Measurements from ENCODE around the gene TUG1. TPM values are rescaled to one million over a fixed set of nuclear protein-coding genes. Genes with fewer than 3 reads are reported as not detected.

Gene TUG1
- polyA plus RNA-seq, 1 of the 3 experiments (the other 2 are of a cell fraction), result 46.8 TPM

DNA sequence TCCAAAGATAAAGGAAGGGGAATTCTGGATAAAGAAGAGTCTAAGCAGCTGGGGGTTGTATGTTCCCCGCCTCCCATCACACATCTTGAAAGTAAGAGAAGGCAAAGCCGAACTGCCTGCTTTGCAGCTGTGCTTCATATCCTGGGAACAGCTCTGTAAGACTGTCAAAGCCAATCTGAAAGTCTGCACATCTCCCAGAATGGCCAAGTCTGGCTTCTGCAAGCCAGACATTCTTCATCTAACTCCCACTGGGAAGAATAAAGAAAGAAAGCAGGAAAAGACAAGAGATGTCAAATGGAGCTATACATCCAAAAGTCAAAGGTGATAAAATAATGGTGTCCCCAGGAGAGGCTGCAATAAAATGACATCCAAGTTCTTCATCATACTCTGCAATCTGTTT, 15.9 kb upstream of the TUG1 start (continued):
- no peak for TF ChIP-seq PBX3 (IDR thresholded peaks at IDR 0.05)
- no peak for TF ChIP-seq USF2 (IDR thresholded peaks at IDR 0.05; ENCODE audit: borderline replicate concordance, low read depth, low read length)
- TF ChIP-seq RFX5 (IDR thresholded peaks at IDR 0.05; ENCODE audit: low read length), result no peak
- TF ChIP-seq SMC3 (IDR thresholded peaks at IDR 0.05; ENCODE audit: low read depth, low read length), result no peak
- no peak for TF ChIP-seq RXRA (IDR thresholded peaks at IDR 0.05; ENCODE audit: borderline replicate concordance, low read depth)
- TF ChIP-seq MAX (IDR thresholded peaks at IDR 0.05; ENCODE audit: low read depth), result no peak

- H3K27me3 ChIP-seq (ENCODE audit: insufficient read depth), result no peaks in the 10 kb centered on the region
- no peak overlapping the region for H3K9ac ChIP-seq
- H3F3A ChIP-seq (replicated peaks; ENCODE audit: insufficient read depth), result no peaks in the 10 kb centered on the region
- no peaks in the 10 kb centered on the region for H3K4me1 ChIP-seq (ENCODE audit: control insufficient read depth in 1 of 2, insufficient read depth in 2 of 2, low read depth in 1 of 2, low read length in 1 of 2)
- no peak overlapping the region for H2AFZ ChIP-seq (ENCODE audit: low read depth)
- no peak for TF ChIP-seq MEF2A (IDR thresholded peaks at IDR 0.05; ENCODE audit: borderline replicate concordance, low read depth)
- no peak for TF ChIP-seq MXI1 (IDR thresholded peaks at IDR 0.05; ENCODE audit: low read depth, low read length)
- no peak for TF ChIP-seq RFX5 (IDR thresholded peaks at IDR 0.05; ENCODE audit: low read length)
- no peak for TF ChIP-seq SMC3 (IDR thresholded peaks at IDR 0.05; ENCODE audit: low read depth, low read length)
- TF ChIP-seq POLR2AphosphoS5 (IDR thresholded peaks at IDR 0.05; ENCODE audit: low read depth, low read length), result no peak
- no peak for TF ChIP-seq USF2 (IDR thresholded peaks at IDR 0.05; ENCODE audit: borderline replicate concordance, low read depth, low read length)
- no peak for TF ChIP-seq RXRA (IDR thresholded peaks at IDR 0.05; ENCODE audit: borderline replicate concordance, low read depth)
- no peak for TF ChIP-seq RAD21 (IDR thresholded peaks at IDR 0.05; ENCODE audit: low read length)
- no peak for TF ChIP-seq TAF1 (IDR thresholded peaks at IDR 0.05; ENCODE audit: borderline replicate concordance, low read depth, low read length)
- no peak for TF ChIP-seq FOXM1 (IDR thresholded peaks at IDR 0.05; ENCODE audit: low read depth)
- TF ChIP-seq EP300 (IDR thresholded peaks at IDR 0.05; ENCODE audit: borderline replicate concordance in 1 of 2, low read depth in 1 of 2, low read length in 1 of 2), result no peak
- no peak for TF ChIP-seq PBX3 (IDR thresholded peaks at IDR 0.05)
- no peak for TF ChIP-seq TEAD4 (IDR thresholded peaks at IDR 0.05; ENCODE audit: borderline replicate concordance, insufficient read depth)
- TF ChIP-seq, protein P1, sequence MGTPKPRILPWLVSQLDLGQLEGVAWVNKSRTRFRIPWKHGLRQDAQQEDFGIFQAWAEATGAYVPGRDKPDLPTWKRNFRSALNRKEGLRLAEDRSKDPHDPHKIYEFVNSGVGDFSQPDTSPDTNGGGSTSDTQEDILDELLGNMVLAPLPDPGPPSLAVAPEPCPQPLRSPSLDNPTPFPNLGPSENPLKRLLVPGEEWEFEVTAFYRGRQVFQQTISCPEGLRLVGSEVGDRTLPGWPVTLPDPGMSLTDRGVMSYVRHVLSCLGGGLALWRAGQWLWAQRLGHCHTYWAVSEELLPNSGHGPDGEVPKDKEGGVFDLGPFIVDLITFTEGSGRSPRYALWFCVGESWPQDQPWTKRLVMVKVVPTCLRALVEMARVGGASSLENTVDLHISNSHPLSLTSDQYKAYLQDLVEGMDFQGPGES (IDR thresholded peaks at IDR 0.05; ENCODE audit: low read depth, low read length), result no peak
- no peak for TF ChIP-seq MAX (IDR thresholded peaks at IDR 0.05; ENCODE audit: low read depth)
- TF ChIP-seq NRF1 (IDR thresholded peaks at IDR 0.05; ENCODE audit: low read depth, low read length), result no peak
- no peak for TF ChIP-seq GABPA (IDR thresholded peaks at IDR 0.05; ENCODE audit: low read depth)
- TF ChIP-seq, protein P2, sequence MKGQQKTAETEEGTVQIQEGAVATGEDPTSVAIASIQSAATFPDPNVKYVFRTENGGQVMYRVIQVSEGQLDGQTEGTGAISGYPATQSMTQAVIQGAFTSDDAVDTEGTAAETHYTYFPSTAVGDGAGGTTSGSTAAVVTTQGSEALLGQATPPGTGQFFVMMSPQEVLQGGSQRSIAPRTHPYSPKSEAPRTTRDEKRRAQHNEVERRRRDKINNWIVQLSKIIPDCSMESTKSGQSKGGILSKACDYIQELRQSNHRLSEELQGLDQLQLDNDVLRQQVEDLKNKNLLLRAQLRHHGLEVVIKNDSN (IDR thresholded peaks at IDR 0.05; ENCODE audit: borderline replicate concordance, low read depth), result no peak
- TF ChIP-seq ELF1 (IDR thresholded peaks at IDR 0.05), result no peak
- TF ChIP-seq, protein P3, sequence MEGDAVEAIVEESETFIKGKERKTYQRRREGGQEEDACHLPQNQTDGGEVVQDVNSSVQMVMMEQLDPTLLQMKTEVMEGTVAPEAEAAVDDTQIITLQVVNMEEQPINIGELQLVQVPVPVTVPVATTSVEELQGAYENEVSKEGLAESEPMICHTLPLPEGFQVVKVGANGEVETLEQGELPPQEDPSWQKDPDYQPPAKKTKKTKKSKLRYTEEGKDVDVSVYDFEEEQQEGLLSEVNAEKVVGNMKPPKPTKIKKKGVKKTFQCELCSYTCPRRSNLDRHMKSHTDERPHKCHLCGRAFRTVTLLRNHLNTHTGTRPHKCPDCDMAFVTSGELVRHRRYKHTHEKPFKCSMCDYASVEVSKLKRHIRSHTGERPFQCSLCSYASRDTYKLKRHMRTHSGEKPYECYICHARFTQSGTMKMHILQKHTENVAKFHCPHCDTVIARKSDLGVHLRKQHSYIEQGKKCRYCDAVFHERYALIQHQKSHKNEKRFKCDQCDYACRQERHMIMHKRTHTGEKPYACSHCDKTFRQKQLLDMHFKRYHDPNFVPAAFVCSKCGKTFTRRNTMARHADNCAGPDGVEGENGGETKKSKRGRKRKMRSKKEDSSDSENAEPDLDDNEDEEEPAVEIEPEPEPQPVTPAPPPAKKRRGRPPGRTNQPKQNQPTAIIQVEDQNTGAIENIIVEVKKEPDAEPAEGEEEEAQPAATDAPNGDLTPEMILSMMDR (IDR thresholded peaks at IDR 0.05), result no peak
- no peak overlapping the region for H3K4me3 ChIP-seq (ENCODE audit: low read depth in 2 of 2, low read length in 1 of 2)
- no peak for DNase-seq
- H3K27ac ChIP-seq (ENCODE audit: low read depth in 2 of 2, low read length in 1 of 2), result no peak overlapping the region
- H3K9me3 ChIP-seq, result no peaks in the 10 kb centered on the region
- peaks cover 4% of the 10 kb centered on the region for H3K79me2 ChIP-seq (ENCODE audit: insufficient read depth)
- WGBS (ENCODE audit: low lambda C conversion rate), result 95% methylated on average over 4 of the region's 4 CpGs
- no peaks in the 10 kb centered on the region for H4K20me1 ChIP-seq (ENCODE audit: insufficient read depth)
- no peak overlapping the region for H3K4me2 ChIP-seq
- H3K36me3 ChIP-seq (replicated peaks in 1 of 2; ENCODE audit: control insufficient read depth in 1 of 2, insufficient read depth in 2 of 2, low read length in 1 of 2), result peaks cover 17 to 35% of the 10 kb centered on the region in 2 experiments
- ChIA-PET POLR2A (no interaction called here), CTCF (no interaction called here)
- H3K9me2 ChIP-seq, result no peaks in the 10 kb centered on the region
These were observed 13.9 kb upstream of the TUG1 start for GRCh38 chr22:30955153-30955552.
